ENCODE data around the gene C17orf114.

Gene C17orf114

GRCh38 chr17:4788159-4788806, 13.8 kb downstream of the C17orf114 start:
- no peak for TF ChIP-seq CTCF (IDR thresholded peaks at IDR 0.05; ENCODE audit: unreplicated experiment)
- Mint-ChIP-seq H3K4me3 (ENCODE audit: unreplicated experiment) (peak overlapping the region; percentile 73), H3K4me1 (ENCODE audit: unreplicated experiment) (peaks cover 8% of the 10 kb centered on the region), H3K27ac (ENCODE audit: unreplicated experiment) (no peak overlapping the region), H3K9me3 (ENCODE audit: unreplicated experiment) (no peaks in the 10 kb centered on the region), H3K27me3 (ENCODE audit: unreplicated experiment) (peaks cover 8% of the 10 kb centered on the region), H3K36me3 (ENCODE audit: low read depth, unreplicated experiment) (peaks cover 3% of the 10 kb centered on the region)
- DNase-seq (ENCODE audit: low spot score), result no peak

- no peak overlapping the region for H3K27ac Mint-ChIP-seq (ENCODE audit: unreplicated experiment)
- H3K4me1 Mint-ChIP-seq (ENCODE audit: unreplicated experiment), result peaks cover 8% of the 10 kb centered on the region
- H3K36me3 Mint-ChIP-seq (ENCODE audit: low read depth, unreplicated experiment), result peaks cover 3% of the 10 kb centered on the region
- H3K27me3 Mint-ChIP-seq (ENCODE audit: unreplicated experiment), result peaks cover 11% of the 10 kb centered on the region
- no peak for TF ChIP-seq CTCF (IDR thresholded peaks at IDR 0.05; ENCODE audit: unreplicated experiment)
- no peak overlapping the region for H3K4me3 Mint-ChIP-seq (ENCODE audit: unreplicated experiment)
- H3K9me3 Mint-ChIP-seq (ENCODE audit: unreplicated experiment), result no peaks in the 10 kb centered on the region
- DNase-seq (ENCODE audit: low spot score), result no peak
Observed at GRCh38 chr17:4786516-4786915, 15.6 kb downstream of the C17orf114 start.

- TF ChIP-seq CTCF (IDR thresholded peaks at IDR 0.05; ENCODE audit: unreplicated experiment), result no peak
- Mint-ChIP-seq H3K27ac (ENCODE audit: unreplicated experiment) (no peak within 1 kb of the TSS), H3K36me3 (ENCODE audit: low read depth, unreplicated experiment) (peaks cover 3% of the 10 kb centered on the region), H3K4me1 (ENCODE audit: unreplicated experiment) (peaks cover 8% of the 10 kb centered on the region), H3K4me3 (ENCODE audit: unreplicated experiment) (no peak within 1 kb of the TSS), H3K9me3 (ENCODE audit: unreplicated experiment) (no peaks in the 10 kb centered on the region), H3K27me3 (ENCODE audit: unreplicated experiment) (peaks cover 9% of the 10 kb centered on the region)
- no peak for DNase-seq (ENCODE audit: low spot score)
Observed at GRCh38 chr17:4786106-4786511, 16.0 kb downstream of the C17orf114 start, which contains the start of gene VMO1. Gene VMO1 (minus strand): TSS chr17:4786364. CDS start chr17:4786352, 12 bp downstream.

- TF ChIP-seq CTCF (IDR thresholded peaks at IDR 0.05; ENCODE audit: unreplicated experiment), result no peak
- no peaks in the 10 kb centered on the region for H3K9me3 Mint-ChIP-seq (ENCODE audit: unreplicated experiment)
- no peak overlapping the region for H3K4me3 Mint-ChIP-seq (ENCODE audit: unreplicated experiment)
- no peak overlapping the region for H3K27ac Mint-ChIP-seq (ENCODE audit: unreplicated experiment)
- H3K36me3 Mint-ChIP-seq (ENCODE audit: low read depth, unreplicated experiment), result peaks cover 3% of the 10 kb centered on the region
- peaks cover 6% of the 10 kb centered on the region for H3K27me3 Mint-ChIP-seq (ENCODE audit: unreplicated experiment)
- no peak for DNase-seq (ENCODE audit: low spot score)
- H3K4me1 Mint-ChIP-seq (ENCODE audit: unreplicated experiment), result peaks cover 5% of the 10 kb centered on the region
Observed at GRCh38 chr17:4785311-4786105, 16.6 kb downstream of the C17orf114 start.

GRCh38 chr17:4782652-4783051, 19.5 kb downstream of the C17orf114 start:
- no peak for DNase-seq (ENCODE audit: low spot score)
- Mint-ChIP-seq H3K9me3 (ENCODE audit: unreplicated experiment) (no peaks in the 10 kb centered on the region), H3K4me1 (ENCODE audit: unreplicated experiment) (peaks cover 5% of the 10 kb centered on the region), H3K36me3 (ENCODE audit: low read depth, unreplicated experiment) (no peaks in the 10 kb centered on the region), H3K27ac (ENCODE audit: unreplicated experiment) (no peak overlapping the region), H3K27me3 (ENCODE audit: unreplicated experiment) (peaks cover 4% of the 10 kb centered on the region), H3K4me3 (ENCODE audit: unreplicated experiment) (peak overlapping the region; percentile 8)
- TF ChIP-seq CTCF (IDR thresholded peaks at IDR 0.05; ENCODE audit: unreplicated experiment), result no peak
